ENCODE measurements around the gene SF1.

SF1 gene

GRCh38 chr11:64772303-64773018 is 5.9 kb downstream of the SF1 start:
- no peak for TF ChIP-seq CTCF (IDR thresholded peaks at IDR 0.05; ENCODE audit: extremely low read depth, missing control alignments)
- DNase-seq (ENCODE audit: low spot score), result peak; percentile 55

GRCh38 chr11:64771861-64772260 is 6.5 kb downstream of the SF1 start:
- TF ChIP-seq CTCF (IDR thresholded peaks at IDR 0.05; ENCODE audit: extremely low read depth, missing control alignments), result no peak
- DNase-seq (ENCODE audit: low spot score), result peak; percentile 66

GRCh38 chr11:64770120-64770519 is 8.2 kb downstream of the SF1 start:
- DNase-seq (ENCODE audit: low spot score), result no peak
- TF ChIP-seq CTCF (IDR thresholded peaks at IDR 0.05; ENCODE audit: extremely low read depth, missing control alignments), result no peak

- no peak for TF ChIP-seq CTCF (IDR thresholded peaks at IDR 0.05; ENCODE audit: extremely low read depth, missing control alignments)
- DNase-seq (ENCODE audit: low spot score), result no peak
These were observed 9.1 kb downstream of the SF1 start for GRCh38 chr11:64769283-64769682.

GRCh38 chr11:64768300-64768694 is 10.0 kb downstream of the SF1 start:
- no peak for TF ChIP-seq CTCF (IDR thresholded peaks at IDR 0.05; ENCODE audit: extremely low read depth, missing control alignments)
- DNase-seq (ENCODE audit: low spot score), result no peak

- peak; percentile 63 for TF ChIP-seq CTCF (IDR thresholded peaks at IDR 0.05; ENCODE audit: extremely low read depth, missing control alignments)
- DNase-seq (ENCODE audit: low spot score), result peak; percentile 64
These were observed 10.7 kb downstream of the SF1 start for GRCh38 chr11:64767344-64768299.

GRCh38 chr11:64766881-64767280 is 11.5 kb downstream of the SF1 start:
- no peak for TF ChIP-seq CTCF (IDR thresholded peaks at IDR 0.05; ENCODE audit: extremely low read depth, missing control alignments)
- no peak for DNase-seq (ENCODE audit: low spot score)
